ENCODE data around the gene PIP5K1B. TPM values are rescaled to one million over a fixed set of nuclear protein-coding genes. Genes with fewer than 3 reads are reported as not detected.

The PIP5K1B gene
- total RNA-seq, 1 donor from 2014 or later = 1.3 TPM

DNA sequence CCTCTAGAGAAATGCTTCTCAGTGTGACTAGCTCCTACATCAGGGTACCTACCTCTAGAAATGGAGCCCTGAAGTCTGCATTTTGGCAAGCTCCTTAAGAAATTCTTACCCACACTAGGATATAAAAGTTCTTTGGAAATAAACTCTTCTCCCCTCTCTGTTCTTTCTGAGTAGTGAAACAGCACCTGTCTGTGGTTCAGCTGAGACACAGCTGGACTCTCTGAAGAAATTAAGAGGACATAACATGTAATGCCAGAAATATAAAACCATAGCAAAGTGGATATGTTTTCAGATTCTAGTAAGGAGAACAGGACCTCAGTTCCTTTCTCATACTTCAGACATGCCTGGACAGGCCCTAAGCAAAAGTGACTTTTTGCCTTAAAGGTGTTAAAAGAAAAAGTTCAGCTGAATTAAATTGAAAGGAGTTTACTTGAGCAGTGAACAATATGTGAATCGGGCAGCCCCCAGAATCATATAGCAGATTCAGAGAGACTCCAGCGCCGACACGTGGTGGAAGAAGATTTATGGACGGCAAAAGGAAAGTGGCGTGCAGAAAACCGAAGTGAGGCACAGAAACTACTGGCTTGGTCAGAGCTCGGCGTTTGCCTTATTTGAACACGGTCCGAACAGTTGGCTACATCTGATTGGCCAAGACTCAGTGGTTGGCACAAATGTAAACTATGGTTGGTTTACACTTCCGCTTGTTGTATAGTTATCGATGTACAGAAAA is 244.4 kb downstream of the PIP5K1B start:
- H3K27me3 Mint-ChIP-seq (ENCODE audit: low read depth, unreplicated experiment) = peaks cover 2% of the 10 kb centered on the region
- H3K4me1 Mint-ChIP-seq (ENCODE audit: low read depth, unreplicated experiment) = peaks cover 15% of the 10 kb centered on the region
- no peak overlapping the region for H3K27ac Mint-ChIP-seq (ENCODE audit: unreplicated experiment)
- Histone ChIP-seq H3K9me3 (ENCODE audit: insufficient read depth, low read depth, low read length) (no peaks in the 10 kb centered on the region), H3K4me2 (ENCODE audit: low read length) (no peak overlapping the region), H3K4me1 (ENCODE audit: insufficient read depth, low read length) (no peaks in the 10 kb centered on the region), H3K79me2 (ENCODE audit: insufficient read depth, low read length) (no peaks in the 10 kb centered on the region), H2AFZ (ENCODE audit: low read depth, low read length) (no peak overlapping the region), H3K4me3 (ENCODE audit: insufficient read depth, low read depth, low read length) (no peak overlapping the region), H3K27ac (ENCODE audit: low read depth, low read length) (no peak overlapping the region), H4K20me1 (ENCODE audit: insufficient read depth, low read length) (no peaks in the 10 kb centered on the region), H3K27me3 (ENCODE audit: insufficient read depth, low read length) (no peaks in the 10 kb centered on the region), H3K36me3 (ENCODE audit: insufficient read depth, low read length) (no peaks in the 10 kb centered on the region), H3K9ac (ENCODE audit: low read length) (no peak overlapping the region)
- no peaks in the 10 kb centered on the region for H3K36me3 Mint-ChIP-seq (ENCODE audit: low read depth, unreplicated experiment)
- H3K4me3 Mint-ChIP-seq (ENCODE audit: unreplicated experiment) = no peak overlapping the region
- no peak for FAIRE-seq
- no peaks in the 10 kb centered on the region for H3K9me3 Mint-ChIP-seq (ENCODE audit: unreplicated experiment)
- TF ChIP-seq EZH2 (IDR thresholded peaks at IDR 0.05; ENCODE audit: insufficient read depth, low read length) = no peak
- TF ChIP-seq, protein P1, sequence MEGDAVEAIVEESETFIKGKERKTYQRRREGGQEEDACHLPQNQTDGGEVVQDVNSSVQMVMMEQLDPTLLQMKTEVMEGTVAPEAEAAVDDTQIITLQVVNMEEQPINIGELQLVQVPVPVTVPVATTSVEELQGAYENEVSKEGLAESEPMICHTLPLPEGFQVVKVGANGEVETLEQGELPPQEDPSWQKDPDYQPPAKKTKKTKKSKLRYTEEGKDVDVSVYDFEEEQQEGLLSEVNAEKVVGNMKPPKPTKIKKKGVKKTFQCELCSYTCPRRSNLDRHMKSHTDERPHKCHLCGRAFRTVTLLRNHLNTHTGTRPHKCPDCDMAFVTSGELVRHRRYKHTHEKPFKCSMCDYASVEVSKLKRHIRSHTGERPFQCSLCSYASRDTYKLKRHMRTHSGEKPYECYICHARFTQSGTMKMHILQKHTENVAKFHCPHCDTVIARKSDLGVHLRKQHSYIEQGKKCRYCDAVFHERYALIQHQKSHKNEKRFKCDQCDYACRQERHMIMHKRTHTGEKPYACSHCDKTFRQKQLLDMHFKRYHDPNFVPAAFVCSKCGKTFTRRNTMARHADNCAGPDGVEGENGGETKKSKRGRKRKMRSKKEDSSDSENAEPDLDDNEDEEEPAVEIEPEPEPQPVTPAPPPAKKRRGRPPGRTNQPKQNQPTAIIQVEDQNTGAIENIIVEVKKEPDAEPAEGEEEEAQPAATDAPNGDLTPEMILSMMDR (IDR thresholded peaks at IDR 0.05; ENCODE audit: insufficient read depth, low read depth, low read length) = no peak
- DNase-seq (ENCODE audit: low read depth) = no peak

DNA sequence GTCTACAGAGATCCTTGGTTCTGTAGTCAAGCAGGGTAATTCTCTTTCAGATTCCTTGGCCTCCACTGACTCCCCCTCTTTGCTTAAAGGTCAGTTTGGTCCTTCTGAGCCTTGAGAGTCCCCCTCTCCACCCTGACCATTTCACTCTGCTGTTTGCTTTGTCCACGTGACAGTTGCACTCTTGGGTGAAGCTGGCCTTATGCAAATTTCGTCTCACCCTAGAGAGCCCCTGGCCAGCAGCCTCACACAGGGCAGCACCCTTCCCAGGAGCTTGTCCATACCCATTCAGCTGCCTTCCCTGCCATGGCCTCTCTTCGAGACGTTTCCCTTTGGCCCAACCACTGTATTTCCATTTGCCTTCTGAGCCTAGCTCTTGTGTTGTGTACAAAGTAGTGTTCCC is 245.1 kb downstream of the PIP5K1B start:
- Mint-ChIP-seq H3K27me3 (ENCODE audit: low read depth, unreplicated experiment) (no peaks in the 10 kb centered on the region), H3K36me3 (ENCODE audit: low read depth, unreplicated experiment) (no peaks in the 10 kb centered on the region), H3K4me1 (ENCODE audit: low read depth, unreplicated experiment) (peaks cover 15% of the 10 kb centered on the region), H3K27ac (ENCODE audit: unreplicated experiment) (no peak overlapping the region), H3K9me3 (ENCODE audit: unreplicated experiment) (no peaks in the 10 kb centered on the region), H3K4me3 (ENCODE audit: unreplicated experiment) (no peak overlapping the region)
- no peak for DNase-seq (ENCODE audit: low read depth)
- H3K4me1 ChIP-seq (ENCODE audit: insufficient read depth, low read length) = no peaks in the 10 kb centered on the region
- no peak overlapping the region for H3K4me3 ChIP-seq (ENCODE audit: insufficient read depth, low read depth, low read length)
- no peaks in the 10 kb centered on the region for H4K20me1 ChIP-seq (ENCODE audit: insufficient read depth, low read length)
- no peak overlapping the region for H3K27ac ChIP-seq (ENCODE audit: low read depth, low read length)
- FAIRE-seq = no peak
- H3K9me3 ChIP-seq (ENCODE audit: insufficient read depth, low read depth, low read length) = no peaks in the 10 kb centered on the region
- no peak overlapping the region for H2AFZ ChIP-seq (ENCODE audit: low read depth, low read length)
- no peak for TF ChIP-seq EZH2 (IDR thresholded peaks at IDR 0.05; ENCODE audit: insufficient read depth, low read length)
- TF ChIP-seq, protein P1 (IDR thresholded peaks at IDR 0.05; ENCODE audit: insufficient read depth, low read depth, low read length) = no peak
- no peak overlapping the region for H3K4me2 ChIP-seq (ENCODE audit: low read length)
- no peaks in the 10 kb centered on the region for H3K27me3 ChIP-seq (ENCODE audit: insufficient read depth, low read length)
- no peaks in the 10 kb centered on the region for H3K36me3 ChIP-seq (ENCODE audit: insufficient read depth, low read length)
- no peaks in the 10 kb centered on the region for H3K79me2 ChIP-seq (ENCODE audit: insufficient read depth, low read length)
- no peak overlapping the region for H3K9ac ChIP-seq (ENCODE audit: low read length)

DNA sequence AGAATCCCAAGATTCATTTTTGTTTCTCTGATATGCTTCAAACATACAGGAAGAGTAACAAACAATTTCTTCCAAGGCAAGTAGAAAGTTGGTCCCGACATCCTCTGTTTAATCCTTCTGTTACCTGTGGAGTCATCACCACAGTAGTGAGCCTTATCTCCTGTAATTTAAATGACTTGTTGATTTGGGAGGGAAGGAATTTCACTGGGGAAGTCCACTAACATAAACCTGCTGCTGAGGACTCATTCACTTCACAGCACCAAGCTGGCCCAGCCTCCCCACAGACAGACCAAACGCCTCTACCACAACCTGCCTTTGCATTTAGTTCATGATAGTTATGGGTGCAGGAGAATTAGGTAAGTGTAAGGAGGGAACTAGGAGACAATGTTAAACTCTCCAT is 245.6 kb downstream of the PIP5K1B start:
- Histone ChIP-seq H3K4me3 (ENCODE audit: insufficient read depth, low read depth, low read length) (no peak overlapping the region), H3K27me3 (ENCODE audit: insufficient read depth, low read length) (no peaks in the 10 kb centered on the region), H3K9me3 (ENCODE audit: insufficient read depth, low read depth, low read length) (no peaks in the 10 kb centered on the region), H4K20me1 (ENCODE audit: insufficient read depth, low read length) (no peaks in the 10 kb centered on the region), H2AFZ (ENCODE audit: low read depth, low read length) (no peak overlapping the region), H3K27ac (ENCODE audit: low read depth, low read length) (no peak overlapping the region), H3K9ac (ENCODE audit: low read length) (no peak overlapping the region), H3K36me3 (ENCODE audit: insufficient read depth, low read length) (no peaks in the 10 kb centered on the region), H3K4me2 (ENCODE audit: low read length) (no peak overlapping the region), H3K79me2 (ENCODE audit: insufficient read depth, low read length) (no peaks in the 10 kb centered on the region), H3K4me1 (ENCODE audit: insufficient read depth, low read length) (no peaks in the 10 kb centered on the region)
- DNase-seq (ENCODE audit: low read depth) (no peak), FAIRE-seq (no peak)
- Mint-ChIP-seq H3K36me3 (ENCODE audit: low read depth, unreplicated experiment) (no peaks in the 10 kb centered on the region), H3K27me3 (ENCODE audit: low read depth, unreplicated experiment) (no peaks in the 10 kb centered on the region), H3K4me1 (ENCODE audit: low read depth, unreplicated experiment) (peaks cover 15% of the 10 kb centered on the region), H3K9me3 (ENCODE audit: unreplicated experiment) (no peaks in the 10 kb centered on the region), H3K27ac (ENCODE audit: unreplicated experiment) (no peak overlapping the region), H3K4me3 (ENCODE audit: unreplicated experiment) (no peak overlapping the region)
- TF ChIP-seq, protein P1 (IDR thresholded peaks at IDR 0.05; ENCODE audit: insufficient read depth, low read depth, low read length) = no peak
- TF ChIP-seq EZH2 (IDR thresholded peaks at IDR 0.05; ENCODE audit: insufficient read depth, low read length) = no peak

Measured in astrocyte (in vitro differentiated cells and primary cell).